ENCODE results near the gene KCNG4.

DNA sequence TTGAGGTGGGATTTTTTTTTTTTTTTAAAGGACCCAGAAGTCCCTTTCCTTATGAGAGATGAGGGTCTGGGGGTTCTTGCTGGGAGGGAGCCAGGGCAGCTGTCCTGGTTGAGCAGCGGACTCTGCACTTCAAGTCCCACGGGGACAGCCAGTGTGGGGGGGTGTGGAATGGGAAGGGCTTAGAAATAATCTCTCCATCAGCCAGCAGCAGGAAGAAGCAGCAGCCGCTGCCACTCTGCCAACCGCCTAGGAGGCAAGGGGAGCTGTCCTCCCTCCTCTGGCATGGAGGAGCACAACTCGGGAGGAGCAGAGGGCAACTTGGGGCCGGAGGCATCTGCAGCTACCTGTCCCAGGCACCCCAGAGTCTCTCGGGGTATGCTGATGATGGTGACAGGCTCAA is at the start of gene KCNG4:
- no peak for TF ChIP-seq ZNF510 (tag by site-specific recombination; IDR thresholded peaks at IDR 0.05; ENCODE audit: insufficient replicate concordance)
- TF ChIP-seq, protein P1, sequence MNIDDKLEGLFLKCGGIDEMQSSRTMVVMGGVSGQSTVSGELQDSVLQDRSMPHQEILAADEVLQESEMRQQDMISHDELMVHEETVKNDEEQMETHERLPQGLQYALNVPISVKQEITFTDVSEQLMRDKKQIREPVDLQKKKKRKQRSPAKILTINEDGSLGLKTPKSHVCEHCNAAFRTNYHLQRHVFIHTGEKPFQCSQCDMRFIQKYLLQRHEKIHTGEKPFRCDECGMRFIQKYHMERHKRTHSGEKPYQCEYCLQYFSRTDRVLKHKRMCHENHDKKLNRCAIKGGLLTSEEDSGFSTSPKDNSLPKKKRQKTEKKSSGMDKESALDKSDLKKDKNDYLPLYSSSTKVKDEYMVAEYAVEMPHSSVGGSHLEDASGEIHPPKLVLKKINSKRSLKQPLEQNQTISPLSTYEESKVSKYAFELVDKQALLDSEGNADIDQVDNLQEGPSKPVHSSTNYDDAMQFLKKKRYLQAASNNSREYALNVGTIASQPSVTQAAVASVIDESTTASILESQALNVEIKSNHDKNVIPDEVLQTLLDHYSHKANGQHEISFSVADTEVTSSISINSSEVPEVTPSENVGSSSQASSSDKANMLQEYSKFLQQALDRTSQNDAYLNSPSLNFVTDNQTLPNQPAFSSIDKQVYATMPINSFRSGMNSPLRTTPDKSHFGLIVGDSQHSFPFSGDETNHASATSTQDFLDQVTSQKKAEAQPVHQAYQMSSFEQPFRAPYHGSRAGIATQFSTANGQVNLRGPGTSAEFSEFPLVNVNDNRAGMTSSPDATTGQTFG (tag by site-specific recombination; IDR thresholded peaks at IDR 0.05; ENCODE audit: borderline replicate concordance), result no peak
- TF ChIP-seq ZNF747 (tag by site-specific recombination; IDR thresholded peaks at IDR 0.05), result no peak
- no peak for TF ChIP-seq ZEB2 (tag by site-specific recombination; IDR thresholded peaks at IDR 0.05)
- TF ChIP-seq, protein P2, sequence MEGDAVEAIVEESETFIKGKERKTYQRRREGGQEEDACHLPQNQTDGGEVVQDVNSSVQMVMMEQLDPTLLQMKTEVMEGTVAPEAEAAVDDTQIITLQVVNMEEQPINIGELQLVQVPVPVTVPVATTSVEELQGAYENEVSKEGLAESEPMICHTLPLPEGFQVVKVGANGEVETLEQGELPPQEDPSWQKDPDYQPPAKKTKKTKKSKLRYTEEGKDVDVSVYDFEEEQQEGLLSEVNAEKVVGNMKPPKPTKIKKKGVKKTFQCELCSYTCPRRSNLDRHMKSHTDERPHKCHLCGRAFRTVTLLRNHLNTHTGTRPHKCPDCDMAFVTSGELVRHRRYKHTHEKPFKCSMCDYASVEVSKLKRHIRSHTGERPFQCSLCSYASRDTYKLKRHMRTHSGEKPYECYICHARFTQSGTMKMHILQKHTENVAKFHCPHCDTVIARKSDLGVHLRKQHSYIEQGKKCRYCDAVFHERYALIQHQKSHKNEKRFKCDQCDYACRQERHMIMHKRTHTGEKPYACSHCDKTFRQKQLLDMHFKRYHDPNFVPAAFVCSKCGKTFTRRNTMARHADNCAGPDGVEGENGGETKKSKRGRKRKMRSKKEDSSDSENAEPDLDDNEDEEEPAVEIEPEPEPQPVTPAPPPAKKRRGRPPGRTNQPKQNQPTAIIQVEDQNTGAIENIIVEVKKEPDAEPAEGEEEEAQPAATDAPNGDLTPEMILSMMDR (tag by site-specific recombination; IDR thresholded peaks at IDR 0.05), result no peak
- TF ChIP-seq ZNF777 (tag by site-specific recombination; IDR thresholded peaks at IDR 0.05; ENCODE audit: borderline replicate concordance), result no peak
- no peak for TF ChIP-seq ZNF184 (tag by site-specific recombination; IDR thresholded peaks at IDR 0.05)
- TF ChIP-seq MEIS1 (CRISPR knock-in tag; IDR thresholded peaks at IDR 0.05; ENCODE audit: borderline replicate concordance), result no peak
- no peak for TF ChIP-seq ZNF426 (tag by site-specific recombination; IDR thresholded peaks at IDR 0.05)

All from HEK293 (cell line).